Fibroblast of lung (primary cell): ENCODE results near the gene NT5DC3.

Experiments
- CTCF ChIP-seq, 2 donors: IDR thresholded peaks in 1 of 2; conservative IDR thresholded peaks in 1 of 2; 1 replicate in 1 of 2; 2 replicates in 1 of 2; pipeline ENCODE4 v1.5.1; 2011 to 2012; ENCODE audit warnings: low read length in 2 of 2, control low read depth in 1 of 2, inconsistent platforms in 1 of 2, low read depth in 1 of 2, mild to moderate bottlenecking in 1 of 2
- EZH2 ChIP-seq: IDR thresholded peaks from 2 replicates; pipeline ENCODE4 v1.5.1; 2012; ENCODE audit warnings: low read length, control low read depth, mild to moderate bottlenecking; ENCODE audit errors: missing control alignments

- no peak for TF ChIP-seq CTCF (conservative IDR thresholded peaks at IDR 0.05 in 1 of 2, IDR thresholded peaks at IDR 0.05 in 1 of 2; ENCODE audit: low read depth in 1 of 2, low read length in 2 of 2)
- no peak for TF ChIP-seq EZH2
These were observed 67.7 kb downstream of the NT5DC3 start for GRCh38 chr12:103773109-103773910.
